ENCODE results near the gene RTL1. TPM values are rescaled to one million over a fixed set of nuclear protein-coding genes. Genes with fewer than 3 reads are reported as not detected.

The RTL1 gene
- total RNA-seq, 1 donor from 2014 or later, result 1.1 TPM

- Histone ChIP-seq H3K4me3 (ENCODE audit: low read depth, low read length) (no peak overlapping the region), H3K36me3 (ENCODE audit: control insufficient read depth, insufficient read depth, low read length) (no peaks in the 10 kb centered on the region), H3K27me3 (ENCODE audit: control insufficient read depth, insufficient read depth, low read length) (no peaks in the 10 kb centered on the region)
- TF ChIP-seq CTCF (IDR thresholded peaks at IDR 0.05; ENCODE audit: insufficient read depth, low read length, poor library complexity, severe bottlenecking), result no peak
- no peak for DNase-seq (ENCODE audit: low read depth)
These were observed 14.7 kb downstream of the RTL1 start for GRCh38 chr14:100888789-100889315.

- no peak for DNase-seq (ENCODE audit: low read depth)
- Histone ChIP-seq H3K4me3 (ENCODE audit: low read depth, low read length) (no peak overlapping the region), H3K27me3 (ENCODE audit: control insufficient read depth, insufficient read depth, low read length) (no peaks in the 10 kb centered on the region), H3K36me3 (ENCODE audit: control insufficient read depth, insufficient read depth, low read length) (no peaks in the 10 kb centered on the region)
- no peak for TF ChIP-seq CTCF (IDR thresholded peaks at IDR 0.05; ENCODE audit: insufficient read depth, low read length, poor library complexity, severe bottlenecking)
These were observed 15.7 kb downstream of the RTL1 start for GRCh38 chr14:100887728-100888335.

- Histone ChIP-seq H3K27me3 (ENCODE audit: control insufficient read depth, insufficient read depth, low read length) (no peaks in the 10 kb centered on the region), H3K36me3 (ENCODE audit: control insufficient read depth, insufficient read depth, low read length) (no peaks in the 10 kb centered on the region), H3K4me3 (ENCODE audit: low read depth, low read length) (no peak overlapping the region)
- DNase-seq (ENCODE audit: low read depth), result no peak
- no peak for TF ChIP-seq CTCF (IDR thresholded peaks at IDR 0.05; ENCODE audit: insufficient read depth, low read length, poor library complexity, severe bottlenecking)
These were observed 17.9 kb downstream of the RTL1 start for GRCh38 chr14:100885617-100886016.

GRCh38 chr14:100885196-100885595 is 18.3 kb downstream of the RTL1 start:
- H3K4me3 ChIP-seq (ENCODE audit: low read depth, low read length), result no peak overlapping the region
- no peak for TF ChIP-seq CTCF (IDR thresholded peaks at IDR 0.05; ENCODE audit: insufficient read depth, low read length, poor library complexity, severe bottlenecking)
- no peaks in the 10 kb centered on the region for H3K36me3 ChIP-seq (ENCODE audit: control insufficient read depth, insufficient read depth, low read length)
- no peak for DNase-seq (ENCODE audit: low read depth)
- H3K27me3 ChIP-seq (ENCODE audit: control insufficient read depth, insufficient read depth, low read length), result no peaks in the 10 kb centered on the region

- no peaks in the 10 kb centered on the region for H3K27me3 ChIP-seq (ENCODE audit: control insufficient read depth, insufficient read depth, low read length)
- no peak for DNase-seq (ENCODE audit: low read depth)
- H3K36me3 ChIP-seq (ENCODE audit: control insufficient read depth, insufficient read depth, low read length), result no peaks in the 10 kb centered on the region
- H3K4me3 ChIP-seq (ENCODE audit: low read depth, low read length), result no peak overlapping the region
- no peak for TF ChIP-seq CTCF (IDR thresholded peaks at IDR 0.05; ENCODE audit: insufficient read depth, low read length, poor library complexity, severe bottlenecking)
These were observed 19.1 kb downstream of the RTL1 start for GRCh38 chr14:100884456-100884855.

- Histone ChIP-seq H3K4me3 (ENCODE audit: low read depth, low read length) (no peak overlapping the region), H3K36me3 (ENCODE audit: control insufficient read depth, insufficient read depth, low read length) (no peaks in the 10 kb centered on the region), H3K27me3 (ENCODE audit: control insufficient read depth, insufficient read depth, low read length) (no peaks in the 10 kb centered on the region)
- TF ChIP-seq CTCF (IDR thresholded peaks at IDR 0.05; ENCODE audit: insufficient read depth, low read length, poor library complexity, severe bottlenecking), result no peak
- no peak for DNase-seq (ENCODE audit: low read depth)
These were observed 19.8 kb downstream of the RTL1 start for GRCh38 chr14:100883789-100884101.
